HepG2 (cell line): ENCODE results near the gene EI24. TPM values are rescaled to one million over a fixed set of nuclear protein-coding genes. Genes with fewer than 3 reads are reported as not detected.

Experiments
- ATAC-seq: fragments of 200-7000 bp; cut with Tn5 transposase; 3 replicates; pipeline ENCODE4 v1.9.1; 2020; ENCODE audit warnings: mild to moderate bottlenecking, moderate library complexity
- BruUV-seq: library from RNA; stranded (reverse); fragments of 400-500 nt; replicated peaks from 2 replicates; lab custom pipeline; 2021; lab: Mats Ljungman, UMichigan
- CTCF ChIA-PET: fragments of 300-600 bp; formaldehyde crosslinking; extraction: SDS; loops from one replicate; lab custom pipeline; 2021; ENCODE audit warnings: low total read pairs, inconsistent platforms, low intra/inter-chr PET ratio; lab: Yijun Ruan, JAX
- POLR2A ChIA-PET: fragments of 350-600 bp; sonication (Branson Sonifier 250); formaldehyde crosslinking; loops from one replicate; lab custom pipeline; 2020; ENCODE audit warnings: antibody characterized with exemption, inconsistent platforms; lab: Yijun Ruan, JAX
- DNase-seq: peaks from one replicate; pipeline ENCODE4 v3.0.0-alpha.2; 2015; ENCODE audit warnings: low spot score
- FAIRE-seq: peaks from 3 replicates; lab custom pipeline; 2011; peaks lifted over from hg19 to GRCh38; lab: Jason Lieb, UNC
- H2AFZ ChIP-seq: one replicate; pipeline ENCODE4 v1.6.1; 2011; ENCODE audit warnings: low read length, inconsistent platforms
- H3K27ac ChIP-seq: fragments of 300-600 bp; 3 replicates; pipeline ENCODE4 v1.8.0; 2011; ENCODE audit warnings: mixed run types, mild to moderate bottlenecking, mixed read lengths, low read length, inconsistent platforms; ENCODE audit not compliant: insufficient read depth; ENCODE audit errors: extremely low read length
- H3K27me3 ChIP-seq, 2 experiments: fragments of 200-600 bp in 1 of 2; 2 replicates in 1 of 2; 3 replicates in 1 of 2; pipeline versions ENCODE4 v1.6.0 to v1.8.0; 2011; ENCODE audit warnings: low read length in 2 of 2, mild to moderate bottlenecking in 2 of 2, moderate library complexity in 2 of 2, inconsistent platforms in 1 of 2; ENCODE audit not compliant: insufficient read depth in 2 of 2, control insufficient read depth in 1 of 2
- H3K36me3 ChIP-seq, 2 experiments: fragments of 200-600 bp in 1 of 2; replicated peaks in 1 of 2; 2 replicates in 1 of 2; 3 replicates in 1 of 2; pipeline versions ENCODE4 v1.5.1 to v1.8.0; 2011; ENCODE audit warnings: low read length in 2 of 2, inconsistent platforms in 1 of 2; ENCODE audit not compliant: insufficient read depth in 2 of 2, control insufficient read depth in 1 of 2
- H3K4me1 ChIP-seq: 2 replicates; pipeline ENCODE4 v1.5.1; 2012; ENCODE audit warnings: low read length, inconsistent platforms; ENCODE audit not compliant: insufficient read depth
- H3K4me2 ChIP-seq: 2 replicates; pipeline ENCODE4 v1.6.0; 2011; ENCODE audit warnings: low read depth, low read length, inconsistent platforms
- H3K4me3 ChIP-seq, 3 experiments: fragments of 200-600 bp in 1 of 3; sonication (generic), shearing (Covaris generic) in 1 of 3; replicated peaks in 1 of 3; 2 replicates each; pipeline ENCODE4 v1.5.1; 2011 to 2016; ENCODE audit warnings: low read length in 3 of 3, inconsistent platforms in 2 of 3, low read depth in 2 of 3, mild to moderate bottlenecking in 2 of 3, control low read depth in 1 of 3, mixed read lengths in 1 of 3; ENCODE audit not compliant: insufficient read depth in 1 of 3
- H3K79me2 ChIP-seq: one replicate; pipeline ENCODE4 v1.6.1; 2011; ENCODE audit warnings: low read length, inconsistent platforms; ENCODE audit not compliant: insufficient read depth
- H3K9ac ChIP-seq: 2 replicates; pipeline ENCODE4 v1.6.0; 2011; ENCODE audit warnings: mild to moderate bottlenecking, low read depth, low read length, inconsistent platforms; ENCODE audit not compliant: insufficient read depth
- H3K9me3 ChIP-seq: 2 replicates; pipeline ENCODE4 v1.5.1; 2012; ENCODE audit warnings: mild to moderate bottlenecking, low read length
- H4K20me1 ChIP-seq: 2 replicates; pipeline ENCODE4 v1.6.0; 2011; ENCODE audit warnings: inconsistent platforms, mild to moderate bottlenecking, low read length, moderate library complexity; ENCODE audit not compliant: insufficient read depth
- AKNA ChIP-seq: sonication (generic); formaldehyde crosslinking; IDR thresholded peaks from 2 replicates; pipeline ENCODE4 v1.4.0; 2020; ENCODE audit warnings: missing genetic modification reagents, borderline replicate concordance
- CTCF ChIP-seq: sonication (generic); formaldehyde crosslinking; IDR thresholded peaks from 2 replicates; pipeline ENCODE4 v1.5.0; 2020; ENCODE audit warnings: mild to moderate bottlenecking, missing genetic modification reagents, moderate library complexity
- FOSL1 ChIP-seq: sonication (generic); formaldehyde crosslinking; IDR thresholded peaks from 2 replicates; pipeline ENCODE4 v1.9.0; 2021; ENCODE audit warnings: missing genetic modification reagents, borderline replicate concordance
- GATAD2A ChIP-seq: IDR thresholded peaks from 2 replicates; pipeline ENCODE4 v1.6.1; 2016
- HDAC2 ChIP-seq: sonication (generic); formaldehyde crosslinking; IDR thresholded peaks from 2 replicates; pipeline ENCODE4 v1.4.0; 2020; ENCODE audit warnings: missing genetic modification reagents
- HMG20B ChIP-seq: conservative IDR thresholded peaks from 2 replicates; pipeline ENCODE4 v1.6.1; 2016; ENCODE audit warnings: missing genetic modification reagents, missing compliant biosample characterization
- SIN3A ChIP-seq: IDR thresholded peaks from 2 replicates; pipeline ENCODE4 v1.6.1; 2011; ENCODE audit warnings: low read depth, mild to moderate bottlenecking, control low read depth, low read length, borderline replicate concordance
- SMC3 ChIP-seq: IDR thresholded peaks from 2 replicates; pipeline ENCODE4 v1.6.1; 2011; ENCODE audit warnings: low read length, improper control_type of control experiment
- ZBTB8A ChIP-seq: sonication (generic); formaldehyde crosslinking; IDR thresholded peaks from 2 replicates; pipeline ENCODE4 v1.4.0; 2020; ENCODE audit warnings: mild to moderate bottlenecking, low read depth, missing genetic modification reagents, borderline replicate concordance
- ZNF382 ChIP-seq: sonication (generic); formaldehyde crosslinking; IDR thresholded peaks from 2 replicates; pipeline ENCODE4 v1.5.0; 2020; ENCODE audit warnings: missing genetic modification reagents, mild to moderate bottlenecking, borderline replicate concordance
- ZNF44 ChIP-seq: sonication (generic); formaldehyde crosslinking; IDR thresholded peaks from 2 replicates; pipeline ENCODE4 v1.5.1; 2020; ENCODE audit warnings: mild to moderate bottlenecking, missing genetic modification reagents
- WGBS: methylation state at CpG from one replicate; pipeline ENCODE4 v1.1.6; 2017; ENCODE audit warnings: low lambda C conversion rate; 5-methylcytosine and 5-hydroxymethylcytosine counted together
- in situ Hi-C: cut with HindIII; loops from 2 replicates; pipeline ENCODE4 v1.10.0; 2017; ENCODE audit warnings: low pct_unique_long_range_greater_than_20kb; ENCODE audit not compliant: extremely low pct_ligation_motif_present
- intact Hi-C: fragments of 100-400 bp; cut with micrococcal nuclease; formaldehyde crosslinking; loops from one replicate; pipeline ENCODE4 v1.10.0; 2022; ENCODE audit not compliant: unreplicated experiment
- polyA plus RNA-seq, 8 experiments: library from polyadenylated mRNA; depleted of rRNA in 3 of 8; stranded (reverse) in 7 of 8; unstranded in 1 of 8; fragments of >200 nt; fragmentation: Illumina TruSeq in 4 of 8; extraction: Trizol in 4 of 8; gene quantifications; 2 replicates each; pipeline versions ENCODE4 v1.2.1 to v1.2.3, GENCODE V29; 2011 to 2016; ENCODE audit warnings: low read depth in 4 of 8, missing spikeins in 1 of 8, mixed read lengths in 1 of 8; ENCODE audit not compliant: insufficient read depth in 1 of 8
- total RNA-seq, 5 experiments: library from RNA; depleted of rRNA; stranded (reverse); fragments of >200 nt; fragmentation: Illumina TruSeq; extraction: Trizol; gene quantifications; 2 replicates each; pipeline ENCODE4 v1.2.3, GENCODE V29; 2016; ENCODE audit warnings: low read depth in 1 of 5
- TF ChIP-seq, protein P1 (sequence below): sonication (generic); formaldehyde crosslinking; IDR thresholded peaks from 2 replicates; pipeline ENCODE4 v1.8.1; 2023; ENCODE audit warnings: mild to moderate bottlenecking, missing genetic modification reagents
- TF ChIP-seq, protein P2 (sequence below): IDR thresholded peaks from 2 replicates; pipeline ENCODE4 v1.6.1; 2018; ENCODE audit warnings: missing genetic modification reagents, mild to moderate bottlenecking, missing compliant biosample characterization
- TF ChIP-seq, protein P3 (sequence below): sonication (generic); formaldehyde crosslinking; IDR thresholded peaks from 2 replicates; pipeline ENCODE4 v1.4.0; 2020; ENCODE audit warnings: missing genetic modification reagents; ENCODE audit errors: not compliant biosample characterization

EI24 gene
- total and polyA plus RNA-seq, 2 of the 13 experiments (the other 11 are each of a cell fraction or from before 2014, with no cell fraction given) = 84.7 to 126 TPM

GRCh38 chr11:125626288-125626950 is 57.1 kb downstream of the EI24 start:
- 2% methylated on average over 18 of the region's 18 CpGs for WGBS
- in situ Hi-C loops (loop anchor here (5.0 to 25.0 kb wide), 2 partner anchors 246 to 586 kb away; partner anchors contain the start of genes FAM118B and RPUSD4), intact Hi-C loops (no loop called here)
- Histone ChIP-seq H3K9ac (peak overlapping the region; percentile 85), H3K4me3 (peak overlapping the region; percentile 79 to 90 (median 79)), H3K36me3 (peaks cover 4 to 11% of the 10 kb centered on the region in 2 experiments; a peak in 3 of 5 replicates), H3K4me2 (peak overlapping the region; percentile 93), H3K4me1 (peaks cover 29% of the 10 kb centered on the region), H3K9me3 (no peaks in the 10 kb centered on the region), H3K79me2 (peaks cover 27% of the 10 kb centered on the region), H3K27me3 (no peaks in the 10 kb centered on the region; a peak in 1 of 5 replicates), H4K20me1 (no peaks in the 10 kb centered on the region), H3K27ac (peak overlapping the region; percentile 87), H2AFZ (peak overlapping the region; percentile 94)
- FAIRE-seq = peak; percentile 34
- TSS peak; percentile 62 for BruUV-seq
- ChIA-PET POLR2A (interaction anchor here (1.5 to 3.1 kb wide), 2 partner anchors 11 to 34 kb away, joined by 4 to 24 read pairs; partner anchors contain the start of gene STT3A), CTCF (no interaction called here)
- peak; percentile 69 for ATAC-seq
- DNase-seq = peak; percentile 79
- 0 out of 2 replicates have a peak, but pooled peaks have one; percentile 9 for TF ChIP-seq GATAD2A
- TF ChIP-seq, protein P1, sequence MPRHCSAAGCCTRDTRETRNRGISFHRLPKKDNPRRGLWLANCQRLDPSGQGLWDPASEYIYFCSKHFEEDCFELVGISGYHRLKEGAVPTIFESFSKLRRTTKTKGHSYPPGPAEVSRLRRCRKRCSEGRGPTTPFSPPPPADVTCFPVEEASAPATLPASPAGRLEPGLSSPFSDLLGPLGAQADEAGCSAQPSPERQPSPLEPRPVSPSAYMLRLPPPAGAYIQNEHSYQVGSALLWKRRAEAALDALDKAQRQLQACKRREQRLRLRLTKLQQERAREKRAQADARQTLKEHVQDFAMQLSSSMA (CRISPR knock-in tag) = no peak
- TF ChIP-seq FOSL1 (CRISPR knock-in tag) = no peak
- TF ChIP-seq SMC3 = 0 out of 2 replicates have a peak, but pooled peaks have one; percentile 15
- peak; percentile 57 for TF ChIP-seq CTCF (CRISPR knock-in tag)
- TF ChIP-seq ZNF382 (CRISPR knock-in tag) = no peak
- TF ChIP-seq ZNF44 = no peak
- 0 out of 2 replicates have a peak, but pooled peaks have one; percentile 46 for TF ChIP-seq SIN3A
- no peak for TF ChIP-seq AKNA (CRISPR knock-in tag)
- TF ChIP-seq HMG20B (CRISPR knock-in tag) = no peak
- no peak for TF ChIP-seq ZBTB8A
- no peak for TF ChIP-seq HDAC2 (CRISPR knock-in tag)
- TF ChIP-seq, protein P2, sequence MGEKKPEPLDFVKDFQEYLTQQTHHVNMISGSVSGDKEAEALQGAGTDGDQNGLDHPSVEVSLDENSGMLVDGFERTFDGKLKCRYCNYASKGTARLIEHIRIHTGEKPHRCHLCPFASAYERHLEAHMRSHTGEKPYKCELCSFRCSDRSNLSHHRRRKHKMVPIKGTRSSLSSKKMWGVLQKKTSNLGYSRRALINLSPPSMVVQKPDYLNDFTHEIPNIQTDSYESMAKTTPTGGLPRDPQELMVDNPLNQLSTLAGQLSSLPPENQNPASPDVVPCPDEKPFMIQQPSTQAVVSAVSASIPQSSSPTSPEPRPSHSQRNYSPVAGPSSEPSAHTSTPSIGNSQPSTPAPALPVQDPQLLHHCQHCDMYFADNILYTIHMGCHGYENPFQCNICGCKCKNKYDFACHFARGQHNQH (CRISPR knock-in tag) = no peak
- TF ChIP-seq, protein P3, sequence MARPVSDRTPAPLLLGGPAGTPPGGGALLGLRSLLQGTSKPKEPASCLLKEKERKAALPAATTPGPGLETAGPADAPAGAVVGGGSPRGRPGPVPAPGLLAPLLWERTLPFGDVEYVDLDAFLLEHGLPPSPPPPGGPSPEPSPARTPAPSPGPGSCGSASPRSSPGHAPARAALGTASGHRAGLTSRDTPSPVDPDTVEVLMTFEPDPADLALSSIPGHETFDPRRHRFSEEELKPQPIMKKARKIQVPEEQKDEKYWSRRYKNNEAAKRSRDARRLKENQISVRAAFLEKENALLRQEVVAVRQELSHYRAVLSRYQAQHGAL = no peak
